CD14-positive monocyte (primary cell): ENCODE measurements around the gene EPOP. TPM values are rescaled to one million over a fixed set of nuclear protein-coding genes. Genes with fewer than 3 reads are reported as not detected.

Experiments
- DNase-seq, 3 donors: peaks; one replicate each; pipeline ENCODE4 v3.0.0-alpha.2; 2011 to 2022
- H2AFZ ChIP-seq: 2 replicates; pipeline ENCODE4 v1.6.0; 2012; ENCODE audit warnings: mild to moderate bottlenecking, low read depth, low read length, inconsistent platforms; ENCODE audit not compliant: insufficient read depth, poor library complexity, severe bottlenecking
- H3K27ac ChIP-seq, 2 donors: 1 replicate in 1 of 2; 2 replicates in 1 of 2; pipeline ENCODE4 v1.5.1; 2012 to 2013; ENCODE audit warnings: low read length in 2 of 2, control low read depth in 1 of 2, inconsistent platforms in 1 of 2, low read depth in 1 of 2, mild to moderate bottlenecking in 1 of 2
- H3K27me3 ChIP-seq, 2 donors: one replicate each; pipeline versions ENCODE4 v1.6.0 to v1.6.1; 2011 to 2013; ENCODE audit warnings: low read length in 2 of 2; ENCODE audit not compliant: control insufficient read depth in 2 of 2, insufficient read depth in 2 of 2
- H3K36me3 ChIP-seq, 2 donors: replicated peaks in 1 of 2; 1 replicate in 1 of 2; 2 replicates in 1 of 2; pipeline versions ENCODE4 v1.5.1 to v1.6.1; 2012 to 2013; ENCODE audit warnings: low read length in 2 of 2, control low read depth in 1 of 2, inconsistent platforms in 1 of 2, mild to moderate bottlenecking in 1 of 2; ENCODE audit not compliant: insufficient read depth in 2 of 2, control insufficient read depth in 1 of 2
- H3K4me1 ChIP-seq, 2 donors: 1 replicate in 1 of 2; 2 replicates in 1 of 2; pipeline versions ENCODE4 v1.5.1 to v1.6.1; 2012 to 2013; ENCODE audit warnings: low read length in 2 of 2, control low read depth in 1 of 2, inconsistent platforms in 1 of 2, mild to moderate bottlenecking in 1 of 2, moderate library complexity in 1 of 2; ENCODE audit not compliant: insufficient read depth in 2 of 2, control insufficient read depth in 1 of 2
- H3K4me2 ChIP-seq: replicated peaks from 2 replicates; pipeline ENCODE3; 2012; ENCODE audit warnings: low read length, moderate library complexity, mild to moderate bottlenecking; ENCODE audit not compliant: poor library complexity, severe bottlenecking; ENCODE audit errors: extremely low read depth
- H3K4me3 ChIP-seq, 3 experiments: fragments of 200-600 bp in 1 of 3; sonication (generic) in 1 of 3; replicated peaks in 1 of 3; 1 replicate in 2 of 3; 2 replicates in 1 of 3; pipeline ENCODE4 v1.5.1; 2011 to 2013; ENCODE audit warnings: low read length in 3 of 3, mild to moderate bottlenecking in 3 of 3, control low read depth in 2 of 3, low read depth in 2 of 3, inconsistent platforms in 1 of 3, moderate library complexity in 1 of 3
- H3K79me2 ChIP-seq: 2 replicates; pipeline ENCODE4 v1.6.0; 2012; ENCODE audit warnings: mild to moderate bottlenecking, control low read depth, inconsistent platforms, low read length, moderate library complexity; ENCODE audit not compliant: insufficient read depth
- H3K9ac ChIP-seq: 2 replicates; pipeline ENCODE4 v1.6.0; 2017; ENCODE audit warnings: low read length, mild to moderate bottlenecking; ENCODE audit not compliant: insufficient read depth, poor library complexity, severe bottlenecking
- H3K9me3 ChIP-seq, 2 donors: replicated peaks in 1 of 2; 1 replicate in 1 of 2; 2 replicates in 1 of 2; pipeline versions ENCODE4 v1.5.1 to v1.6.1; 2012 to 2013; ENCODE audit warnings: low read length in 2 of 2, control low read depth in 1 of 2; ENCODE audit not compliant: control insufficient read depth in 1 of 2, insufficient read depth in 1 of 2
- H4K20me1 ChIP-seq: 2 replicates; pipeline ENCODE4 v1.6.0; 2012; ENCODE audit warnings: mild to moderate bottlenecking, low read length, control low read depth, moderate library complexity; ENCODE audit not compliant: insufficient read depth
- H3K27ac Mint-ChIP-seq, 7 donors: one replicate each; pipeline ENCODE4 v1.8.0; 2020; ENCODE audit warnings: mild to moderate bottlenecking in 7 of 7, mixed read lengths in 7 of 7, moderate library complexity in 6 of 7, inconsistent platforms in 2 of 7
- H3K27me3 Mint-ChIP-seq, 3 donors: one replicate each; pipeline ENCODE4 v1.8.0; 2021 to 2022; ENCODE audit warnings: low read depth in 3 of 3, mild to moderate bottlenecking in 3 of 3, mixed read lengths in 3 of 3, moderate library complexity in 3 of 3, inconsistent platforms in 1 of 3
- H3K36me3 Mint-ChIP-seq, 2 donors: one replicate each; pipeline ENCODE4 v1.8.0; 2020; ENCODE audit warnings: mixed read lengths in 2 of 2, inconsistent platforms in 1 of 2, mild to moderate bottlenecking in 1 of 2
- H3K4me1 Mint-ChIP-seq: one replicate; pipeline ENCODE4 v1.8.0; 2020; ENCODE audit warnings: mild to moderate bottlenecking, mixed read lengths
- H3K4me3 Mint-ChIP-seq, 2 donors: one replicate each; pipeline ENCODE4 v1.8.0; 2020; ENCODE audit warnings: mild to moderate bottlenecking in 2 of 2, mixed read lengths in 2 of 2, moderate library complexity in 1 of 2
- H3K9me3 Mint-ChIP-seq, 7 donors: one replicate each; pipeline ENCODE4 v1.8.0; 2020 to 2022; ENCODE audit warnings: mixed read lengths in 7 of 7, mild to moderate bottlenecking in 6 of 7, moderate library complexity in 6 of 7, inconsistent platforms in 2 of 7
- WGBS: methylation state at CpG from one replicate; pipeline ENCODE4 v1.1.5; 2013; ENCODE audit warnings: missing lambda C conversion rate; ENCODE audit not compliant: insufficient coverage; 5-methylcytosine and 5-hydroxymethylcytosine counted together
- intact Hi-C, 2 donors: fragments of 100-400 bp; cut with micrococcal nuclease; formaldehyde crosslinking; loops; one replicate each; pipeline versions ENCODE4 v1.15.0 to v1.15.1; 2023
- polyA plus RNA-seq, 3 donors: library from polyadenylated mRNA; depleted of rRNA in 1 of 3; unstranded in 2 of 3; stranded (reverse) in 1 of 3; fragments of 300-500 nt in 2 of 3; fragments of >200 nt in 1 of 3; fragmentation: Illumina TruSeq in 2 of 3; gene quantifications; 1 replicate in 2 of 3; 2 replicates in 1 of 3; pipeline ENCODE4 v1.2.3, GENCODE V29; 2012 to 2021
- TF ChIP-seq, protein P1 (sequence below): fragments of 200-600 bp; IDR thresholded peaks from one replicate; pipeline ENCODE4 v1.8.0; 2022; ENCODE audit warnings: antibody characterized with exemption, mild to moderate bottlenecking

The EPOP gene
- polyA plus RNA-seq, 3 donors, result 0.63 TPM; not detected in 2

GRCh38 chr17:38719289-38719942 lies 44.7 kb upstream of the EPOP start:
- WGBS, result 96% methylated on average over 23 of the region's 29 CpGs
- no peak overlapping the region for H3K27ac Mint-ChIP-seq
- Histone ChIP-seq H3K27ac (no peak overlapping the region), H3K36me3 (peaks cover 46 to 57% of the 10 kb centered on the region in 2 donors), H3K27me3 (no peaks in the 10 kb centered on the region), H3K4me3 (no peak overlapping the region), H2AFZ (no peak overlapping the region), H3K4me2 (no peak overlapping the region), H3K79me2 (no peaks in the 10 kb centered on the region), H4K20me1 (no peaks in the 10 kb centered on the region), H3K4me1 (peaks cover 1 to 3% of the 10 kb centered on the region in 2 donors), H3K9me3 (no peaks in the 10 kb centered on the region), H3K9ac (no peak overlapping the region)
- intact Hi-C loops, result no loop called here
- peaks cover 0 to 4% (median 0%) of the 10 kb centered on the region in 7 donors for H3K9me3 Mint-ChIP-seq
- H3K27me3 Mint-ChIP-seq, result peaks cover 1 to 3% (median 1%) of the 10 kb centered on the region in 3 donors
- TF ChIP-seq, protein P1, sequence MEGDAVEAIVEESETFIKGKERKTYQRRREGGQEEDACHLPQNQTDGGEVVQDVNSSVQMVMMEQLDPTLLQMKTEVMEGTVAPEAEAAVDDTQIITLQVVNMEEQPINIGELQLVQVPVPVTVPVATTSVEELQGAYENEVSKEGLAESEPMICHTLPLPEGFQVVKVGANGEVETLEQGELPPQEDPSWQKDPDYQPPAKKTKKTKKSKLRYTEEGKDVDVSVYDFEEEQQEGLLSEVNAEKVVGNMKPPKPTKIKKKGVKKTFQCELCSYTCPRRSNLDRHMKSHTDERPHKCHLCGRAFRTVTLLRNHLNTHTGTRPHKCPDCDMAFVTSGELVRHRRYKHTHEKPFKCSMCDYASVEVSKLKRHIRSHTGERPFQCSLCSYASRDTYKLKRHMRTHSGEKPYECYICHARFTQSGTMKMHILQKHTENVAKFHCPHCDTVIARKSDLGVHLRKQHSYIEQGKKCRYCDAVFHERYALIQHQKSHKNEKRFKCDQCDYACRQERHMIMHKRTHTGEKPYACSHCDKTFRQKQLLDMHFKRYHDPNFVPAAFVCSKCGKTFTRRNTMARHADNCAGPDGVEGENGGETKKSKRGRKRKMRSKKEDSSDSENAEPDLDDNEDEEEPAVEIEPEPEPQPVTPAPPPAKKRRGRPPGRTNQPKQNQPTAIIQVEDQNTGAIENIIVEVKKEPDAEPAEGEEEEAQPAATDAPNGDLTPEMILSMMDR, result no peak
- no peak for DNase-seq
- H3K4me1 Mint-ChIP-seq, result peaks cover 4% of the 10 kb centered on the region
- H3K4me3 Mint-ChIP-seq, result no peak overlapping the region
- H3K36me3 Mint-ChIP-seq, result peaks cover 48 to 52% of the 10 kb centered on the region in 2 donors

- no peak overlapping the region for H3K9ac ChIP-seq
- 91% methylated on average over 8 of the region's 12 CpGs for WGBS
Observed at GRCh38 chr17:38717139-38717745, 42.5 kb upstream of the EPOP start.

More at GRCh38 chr17:38717139-38717745, 42.5 kb upstream of the EPOP start:
- Mint-ChIP-seq H3K4me1 (no peaks in the 10 kb centered on the region), H3K27me3 (peaks cover 0 to 3% (median 0%) of the 10 kb centered on the region in 3 donors), H3K36me3 (peaks cover 57 to 60% of the 10 kb centered on the region in 2 donors), H3K27ac (no peak overlapping the region), H3K4me3 (no peak overlapping the region), H3K9me3 (peaks cover 0 to 4% (median 0%) of the 10 kb centered on the region in 7 donors)
- H3K9me3 ChIP-seq, result no peaks in the 10 kb centered on the region
- DNase-seq, result no peak
- no peak overlapping the region for H2AFZ ChIP-seq
- H3K27me3 ChIP-seq, result no peaks in the 10 kb centered on the region
- intact Hi-C loops, result no loop called here
- no peaks in the 10 kb centered on the region for H3K79me2 ChIP-seq
- no peaks in the 10 kb centered on the region for H3K4me1 ChIP-seq
- H3K4me3 ChIP-seq, result no peak overlapping the region
- no peak overlapping the region for H3K4me2 ChIP-seq
- H3K36me3 ChIP-seq, result peaks cover 57 to 71% of the 10 kb centered on the region in 2 donors
- H3K27ac ChIP-seq, result no peak overlapping the region
- no peaks in the 10 kb centered on the region for H4K20me1 ChIP-seq
- TF ChIP-seq, protein P1, result no peak
